IPS-NIHi7 (cell line): ENCODE results near the gene MYO1D.

Experiments
- DNase-seq: peaks from one replicate; pipeline ENCODE4 v3.0.0; 2012; ENCODE audit warnings: mixed read lengths; ENCODE audit errors: extremely low spot score

The MYO1D gene

GRCh38 chr17:32855620-32856019 is 21.3 kb downstream of the MYO1D start:
- no peak for DNase-seq

- no peak for DNase-seq
These were observed 22.0 kb downstream of the MYO1D start for GRCh38 chr17:32854832-32855389.

- DNase-seq = no peak
These were observed 22.7 kb downstream of the MYO1D start for GRCh38 chr17:32854207-32854606.

GRCh38 chr17:32852811-32853210 is 24.1 kb downstream of the MYO1D start:
- no peak for DNase-seq

GRCh38 chr17:32849879-32850278 is 27.0 kb downstream of the MYO1D start:
- no peak for DNase-seq

- DNase-seq = no peak
These were observed 28.9 kb downstream of the MYO1D start for GRCh38 chr17:32847977-32848376.

GRCh38 chr17:32846143-32846542 is 30.8 kb downstream of the MYO1D start:
- DNase-seq = no peak

- DNase-seq = no peak
These were observed 36.7 kb downstream of the MYO1D start for GRCh38 chr17:32840241-32840640.

- no peak for DNase-seq
These were observed 40.4 kb downstream of the MYO1D start for GRCh38 chr17:32836527-32836926.

- DNase-seq = no peak
These were observed 41.6 kb downstream of the MYO1D start for GRCh38 chr17:32835291-32835761.

- DNase-seq = no peak
These were observed 42.8 kb downstream of the MYO1D start for GRCh38 chr17:32834104-32834503.

- no peak for DNase-seq
These were observed 43.4 kb downstream of the MYO1D start for GRCh38 chr17:32833526-32833925.

GRCh38 chr17:32833076-32833475 is 43.8 kb downstream of the MYO1D start:
- no peak for DNase-seq

- DNase-seq = no peak
These were observed 45.2 kb downstream of the MYO1D start for GRCh38 chr17:32831627-32832243.

- DNase-seq = no peak
These were observed 45.7 kb downstream of the MYO1D start for GRCh38 chr17:32831223-32831622.

GRCh38 chr17:32828822-32829221 is 48.1 kb downstream of the MYO1D start:
- no peak for DNase-seq

GRCh38 chr17:32827227-32827626 is 49.7 kb downstream of the MYO1D start:
- DNase-seq = no peak

- no peak for DNase-seq
These were observed 50.8 kb downstream of the MYO1D start for GRCh38 chr17:32826076-32826475.

- no peak for DNase-seq
These were observed 52.6 kb downstream of the MYO1D start for GRCh38 chr17:32824334-32824733.

- DNase-seq = no peak
These were observed 53.9 kb downstream of the MYO1D start for GRCh38 chr17:32822996-32823395.

GRCh38 chr17:32821987-32822934 is 54.7 kb downstream of the MYO1D start:
- DNase-seq = peak; percentile 43

- no peak for DNase-seq
These were observed 56.5 kb downstream of the MYO1D start for GRCh38 chr17:32820440-32820839.

- DNase-seq = no peak
These were observed 57.1 kb downstream of the MYO1D start for GRCh38 chr17:32819787-32820186.
